SK-N-SH (cell line): ENCODE results near the gene FLRT2. TPM values are rescaled to one million over a fixed set of nuclear protein-coding genes. Genes with fewer than 3 reads are reported as not detected.

Experiments
- CTCF ChIA-PET: fragments of 300-600, 350-600 bp; formaldehyde crosslinking; extraction: SDS; loops from one replicate; lab custom pipeline; 2021; lab: Yijun Ruan, JAX
- POLR2A ChIA-PET: fragments of 350-600 bp; sonication (Branson Sonifier 250); formaldehyde crosslinking; extraction: SDS; loops from one replicate; lab custom pipeline; 2020; ENCODE audit warnings: antibody characterized with exemption, inconsistent platforms; lab: Yijun Ruan, JAX
- DNase-seq: peaks from one replicate; pipeline ENCODE4 v3.0.0; 2012
- H2AFZ ChIP-seq: fragments of 200-600 bp; sonication (generic); 2 replicates; pipeline ENCODE4 v1.8.1; 2016; ENCODE audit warnings: antibody characterized with exemption, mild to moderate bottlenecking, low read depth
- H3F3A ChIP-seq: fragments of 200-600 bp; sonication (generic); replicated peaks from 2 replicates; pipeline ENCODE3; 2016; ENCODE audit warnings: antibody characterized with exemption, mild to moderate bottlenecking; ENCODE audit not compliant: insufficient read depth
- H3K27ac ChIP-seq, 2 experiments: fragments of 200-500 bp in 1 of 2; fragments of 200-600 bp in 1 of 2; sonication (Bioruptor generic) in 1 of 2; sonication (generic), shearing (Covaris generic) in 1 of 2; 2 replicates each; pipeline versions ENCODE4 v1.5.1 to v1.6.1; 2014 to 2016; ENCODE audit warnings: low read depth in 2 of 2, inconsistent platforms in 1 of 2, low read length in 1 of 2, mild to moderate bottlenecking in 1 of 2, mixed read lengths in 1 of 2
- H3K27me3 ChIP-seq: fragments of 200-600 bp; sonication (generic), shearing (Covaris generic); 2 replicates; pipeline ENCODE4 v1.6.1; 2016; ENCODE audit warnings: mixed run types; ENCODE audit not compliant: insufficient read depth
- H3K36me3 ChIP-seq, 2 experiments: fragments of 200-500 bp in 1 of 2; fragments of 200-600 bp in 1 of 2; sonication (Bioruptor generic) in 1 of 2; sonication (generic) in 1 of 2; replicated peaks in 1 of 2; 2 replicates each; pipeline versions ENCODE3 to v1.5.1; 2014 to 2016; ENCODE audit warnings: low read length in 1 of 2, mild to moderate bottlenecking in 1 of 2; ENCODE audit not compliant: insufficient read depth in 2 of 2, control insufficient read depth in 1 of 2
- H3K4me1 ChIP-seq, 2 experiments: fragments of 200-500 bp in 1 of 2; fragments of 200-600 bp in 1 of 2; sonication (Bioruptor generic) in 1 of 2; sonication (generic), shearing (Covaris generic) in 1 of 2; 2 replicates each; pipeline versions ENCODE4 v1.5.1 to v1.6.1; 2014 to 2016; ENCODE audit warnings: low read depth in 1 of 2, low read length in 1 of 2, mixed run types in 1 of 2; ENCODE audit not compliant: insufficient read depth in 2 of 2, control insufficient read depth in 1 of 2
- H3K4me2 ChIP-seq: fragments of 200-600 bp; sonication (generic), shearing (Covaris generic); 2 replicates; pipeline ENCODE4 v1.6.1; 2017; ENCODE audit warnings: mixed run types
- H3K4me3 ChIP-seq, 2 experiments: fragments of 200-500 bp in 1 of 2; fragments of 200-600 bp in 1 of 2; sonication (Bioruptor generic) in 1 of 2; sonication (generic), shearing (Covaris generic) in 1 of 2; 2 replicates each; pipeline versions ENCODE4 v1.5.1 to v1.8.1; 2014 to 2016; ENCODE audit warnings: low read depth in 2 of 2, inconsistent platforms in 1 of 2, low read length in 1 of 2, mild to moderate bottlenecking in 1 of 2, mixed read lengths in 1 of 2, moderate library complexity in 1 of 2
- H3K79me2 ChIP-seq: fragments of 200-600 bp; sonication (generic); 2 replicates; pipeline ENCODE4 v1.8.1; 2017; ENCODE audit warnings: mild to moderate bottlenecking; ENCODE audit not compliant: insufficient read depth
- H3K9ac ChIP-seq: fragments of 200-600 bp; sonication (generic); 2 replicates; pipeline ENCODE4 v1.6.1; 2017; ENCODE audit warnings: mixed run types
- H3K9me2 ChIP-seq: fragments of 200-600 bp; sonication (generic); 2 replicates; pipeline ENCODE4 v1.6.1; 2017; ENCODE audit warnings: mixed run types
- H3K9me3 ChIP-seq: fragments of 200-600 bp; sonication (generic); 2 replicates; pipeline ENCODE4 v1.6.1; 2017; ENCODE audit warnings: mixed run types, mild to moderate bottlenecking, moderate library complexity
- H4K20me1 ChIP-seq: fragments of 200-600 bp; sonication (generic); 2 replicates; pipeline ENCODE4 v1.6.1; 2017; ENCODE audit warnings: mild to moderate bottlenecking, mixed run types; ENCODE audit not compliant: insufficient read depth
- EZH2phosphoT487 ChIP-seq: fragments of 200-600 bp; sonication (generic); IDR thresholded peaks from 2 replicates; pipeline ENCODE4 v1.6.1; 2017; ENCODE audit warnings: low read depth, mixed run types, mild to moderate bottlenecking, antibody characterized with exemption, moderate library complexity, borderline replicate concordance
- FOSL2 ChIP-seq: IDR thresholded peaks from 2 replicates; pipeline ENCODE4 v1.4.0; 2012; ENCODE audit warnings: low read depth, mild to moderate bottlenecking, moderate library complexity, borderline replicate concordance
- RXRA ChIP-seq: IDR thresholded peaks from 2 replicates; pipeline ENCODE4 v1.4.0; 2012; ENCODE audit warnings: low read depth, mild to moderate bottlenecking, borderline replicate concordance
- TCF12 ChIP-seq: IDR thresholded peaks from 2 replicates; pipeline ENCODE4 v1.4.0; 2012
- TEAD4 ChIP-seq: IDR thresholded peaks from 2 replicates; pipeline ENCODE4 v1.4.0; 2012; ENCODE audit warnings: mild to moderate bottlenecking, borderline replicate concordance; ENCODE audit not compliant: insufficient read depth
- WGBS: methylation state at CpG from one replicate; pipeline ENCODE4 v1.1.6; 2017; ENCODE audit warnings: low lambda C conversion rate; 5-methylcytosine and 5-hydroxymethylcytosine counted together
- polyA plus RNA-seq, 3 experiments: library from polyadenylated mRNA; depleted of rRNA; stranded (reverse); fragments of >200 nt; gene quantifications; 2 replicates each; pipeline ENCODE4 v1.2.3, GENCODE V29; 2012
- TF ChIP-seq, protein P1 (sequence below): IDR thresholded peaks from 2 replicates; pipeline ENCODE4 v1.6.1; 2012; ENCODE audit warnings: mild to moderate bottlenecking, low read depth, low read length, moderate library complexity
- TF ChIP-seq, protein P2 (sequence below): fragments of 200-600 bp; sonication (generic); IDR thresholded peaks from 2 replicates; pipeline ENCODE4 v1.6.1; 2017; ENCODE audit warnings: antibody characterized with exemption, mild to moderate bottlenecking, moderate library complexity

FLRT2 gene
- polyA plus RNA-seq, 1 of the 3 experiments (the other 2 are of a cell fraction) = 10.8 TPM

GRCh38 chr14:85562630-85563029 lies 32.7 kb downstream of the FLRT2 start:
- H4K20me1 ChIP-seq = no peaks in the 10 kb centered on the region
- H3K79me2 ChIP-seq = peaks cover 15% of the 10 kb centered on the region; the same call in 1 of the 2 replicates
- H2AFZ ChIP-seq = no peak overlapping the region
- H3K4me3 ChIP-seq = no peak overlapping the region
- peaks cover 37% of the 10 kb centered on the region for H3F3A ChIP-seq
- no peaks in the 10 kb centered on the region for H3K9me2 ChIP-seq
- no peak for DNase-seq
- peaks cover 0 to 8% of the 10 kb centered on the region in 2 experiments for H3K36me3 ChIP-seq
- ChIA-PET CTCF (no interaction called here), POLR2A (no interaction called here)
- no peak overlapping the region for H3K9ac ChIP-seq
- 80% methylated on average over 5 of the region's 5 CpGs for WGBS
- H3K4me1 ChIP-seq = peaks cover 0 to 30% of the 10 kb centered on the region in 2 experiments; a peak in 3 of 4 replicates
- H3K27me3 ChIP-seq = no peaks in the 10 kb centered on the region
- no peak overlapping the region for H3K27ac ChIP-seq
- H3K9me3 ChIP-seq = no peaks in the 10 kb centered on the region
- TF ChIP-seq TEAD4 (no peak), RXRA (no peak), EZH2phosphoT487 (no peak), FOSL2 (no peak)
- TF ChIP-seq, protein P1, sequence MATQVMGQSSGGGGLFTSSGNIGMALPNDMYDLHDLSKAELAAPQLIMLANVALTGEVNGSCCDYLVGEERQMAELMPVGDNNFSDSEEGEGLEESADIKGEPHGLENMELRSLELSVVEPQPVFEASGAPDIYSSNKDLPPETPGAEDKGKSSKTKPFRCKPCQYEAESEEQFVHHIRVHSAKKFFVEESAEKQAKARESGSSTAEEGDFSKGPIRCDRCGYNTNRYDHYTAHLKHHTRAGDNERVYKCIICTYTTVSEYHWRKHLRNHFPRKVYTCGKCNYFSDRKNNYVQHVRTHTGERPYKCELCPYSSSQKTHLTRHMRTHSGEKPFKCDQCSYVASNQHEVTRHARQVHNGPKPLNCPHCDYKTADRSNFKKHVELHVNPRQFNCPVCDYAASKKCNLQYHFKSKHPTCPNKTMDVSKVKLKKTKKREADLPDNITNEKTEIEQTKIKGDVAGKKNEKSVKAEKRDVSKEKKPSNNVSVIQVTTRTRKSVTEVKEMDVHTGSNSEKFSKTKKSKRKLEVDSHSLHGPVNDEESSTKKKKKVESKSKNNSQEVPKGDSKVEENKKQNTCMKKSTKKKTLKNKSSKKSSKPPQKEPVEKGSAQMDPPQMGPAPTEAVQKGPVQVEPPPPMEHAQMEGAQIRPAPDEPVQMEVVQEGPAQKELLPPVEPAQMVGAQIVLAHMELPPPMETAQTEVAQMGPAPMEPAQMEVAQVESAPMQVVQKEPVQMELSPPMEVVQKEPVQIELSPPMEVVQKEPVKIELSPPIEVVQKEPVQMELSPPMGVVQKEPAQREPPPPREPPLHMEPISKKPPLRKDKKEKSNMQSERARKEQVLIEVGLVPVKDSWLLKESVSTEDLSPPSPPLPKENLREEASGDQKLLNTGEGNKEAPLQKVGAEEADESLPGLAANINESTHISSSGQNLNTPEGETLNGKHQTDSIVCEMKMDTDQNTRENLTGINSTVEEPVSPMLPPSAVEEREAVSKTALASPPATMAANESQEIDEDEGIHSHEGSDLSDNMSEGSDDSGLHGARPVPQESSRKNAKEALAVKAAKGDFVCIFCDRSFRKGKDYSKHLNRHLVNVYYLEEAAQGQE = no peak
- TF ChIP-seq, all 33 proteins: peak for 0
- H3K4me2 ChIP-seq = no peak overlapping the region

DNA sequence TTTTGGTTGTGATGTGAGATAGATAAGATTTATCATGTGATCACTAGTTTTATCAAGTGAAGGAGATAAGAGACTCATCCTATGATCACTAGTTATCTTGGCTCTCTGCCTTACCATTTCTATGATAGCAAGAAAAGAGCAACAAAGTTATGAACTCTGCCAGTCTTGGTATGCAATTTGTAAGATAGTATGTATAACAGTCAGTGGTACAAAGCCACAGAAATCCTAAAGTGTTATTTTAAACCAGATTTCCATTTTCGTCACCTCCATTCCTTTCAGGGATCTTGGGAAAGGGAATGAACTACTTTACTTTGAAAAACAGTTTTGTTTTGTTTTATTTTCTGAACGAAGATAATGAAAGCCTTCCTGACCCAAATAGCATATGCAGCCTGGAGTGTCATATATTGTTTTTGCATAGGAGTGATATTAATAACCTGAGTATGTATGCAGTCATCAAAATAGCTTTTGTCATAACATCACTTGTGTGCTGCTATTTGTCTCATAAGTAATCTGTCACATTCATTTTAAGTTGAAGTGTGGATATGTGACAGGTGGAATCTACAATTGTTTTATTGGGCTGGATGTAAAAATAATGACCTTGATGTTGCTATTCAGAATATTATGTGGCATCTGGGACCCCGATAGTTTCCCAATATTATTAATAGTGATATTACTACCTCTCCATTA lies 35.0 kb downstream of the FLRT2 start:
- H4K20me1 ChIP-seq = no peaks in the 10 kb centered on the region
- H3K4me1 ChIP-seq = peaks cover 0 to 33% of the 10 kb centered on the region in 2 experiments; a peak in 3 of 4 replicates
- ChIA-PET CTCF (no interaction called here), POLR2A (no interaction called here)
- 36% methylated on average over 3 of the region's 3 CpGs for WGBS
- peak overlapping the region in 1 of 2 experiments; percentile 83; a peak in 2 of 4 replicates for H3K27ac ChIP-seq
- H3K9ac ChIP-seq = peak overlapping the region; percentile 20; the same call in 1 of the 2 replicates
- H3K27me3 ChIP-seq = no peaks in the 10 kb centered on the region
- TF ChIP-seq TCF12 = 0 out of 2 replicates have a peak, but pooled peaks have one; percentile 3
- TF ChIP-seq, protein P2, sequence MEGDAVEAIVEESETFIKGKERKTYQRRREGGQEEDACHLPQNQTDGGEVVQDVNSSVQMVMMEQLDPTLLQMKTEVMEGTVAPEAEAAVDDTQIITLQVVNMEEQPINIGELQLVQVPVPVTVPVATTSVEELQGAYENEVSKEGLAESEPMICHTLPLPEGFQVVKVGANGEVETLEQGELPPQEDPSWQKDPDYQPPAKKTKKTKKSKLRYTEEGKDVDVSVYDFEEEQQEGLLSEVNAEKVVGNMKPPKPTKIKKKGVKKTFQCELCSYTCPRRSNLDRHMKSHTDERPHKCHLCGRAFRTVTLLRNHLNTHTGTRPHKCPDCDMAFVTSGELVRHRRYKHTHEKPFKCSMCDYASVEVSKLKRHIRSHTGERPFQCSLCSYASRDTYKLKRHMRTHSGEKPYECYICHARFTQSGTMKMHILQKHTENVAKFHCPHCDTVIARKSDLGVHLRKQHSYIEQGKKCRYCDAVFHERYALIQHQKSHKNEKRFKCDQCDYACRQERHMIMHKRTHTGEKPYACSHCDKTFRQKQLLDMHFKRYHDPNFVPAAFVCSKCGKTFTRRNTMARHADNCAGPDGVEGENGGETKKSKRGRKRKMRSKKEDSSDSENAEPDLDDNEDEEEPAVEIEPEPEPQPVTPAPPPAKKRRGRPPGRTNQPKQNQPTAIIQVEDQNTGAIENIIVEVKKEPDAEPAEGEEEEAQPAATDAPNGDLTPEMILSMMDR = no peak
- TF ChIP-seq, all 33 proteins: peak for 1
- Histone ChIP-seq H3K4me2 (peak overlapping the region; percentile 39; the same call in 1 of the 2 replicates), H3K9me3 (no peaks in the 10 kb centered on the region), H3F3A (peaks cover 33% of the 10 kb centered on the region), H3K4me3 (no peak overlapping the region; a peak in 1 of 4 replicates), H3K9me2 (no peaks in the 10 kb centered on the region), H3K79me2 (peaks cover 10% of the 10 kb centered on the region; the same call in 1 of the 2 replicates), H2AFZ (no peak overlapping the region), H3K36me3 (peaks cover 0 to 7% of the 10 kb centered on the region in 2 experiments)
- no peak for DNase-seq
